SK-N-SH (cell line): ENCODE data around the gene RAMP1. TPM values are rescaled to one million over a fixed set of nuclear protein-coding genes. Genes with fewer than 3 reads are reported as not detected.

Experiments
- CTCF ChIA-PET: fragments of 300-600, 350-600 bp; formaldehyde crosslinking; extraction: SDS; loops from one replicate; lab custom pipeline; 2021; lab: Yijun Ruan, JAX
- POLR2A ChIA-PET: fragments of 350-600 bp; sonication (Branson Sonifier 250); formaldehyde crosslinking; extraction: SDS; loops from one replicate; lab custom pipeline; 2020; ENCODE audit warnings: antibody characterized with exemption, inconsistent platforms; lab: Yijun Ruan, JAX
- DNase-seq: peaks from one replicate; pipeline ENCODE4 v3.0.0; 2012
- H2AFZ ChIP-seq: fragments of 200-600 bp; sonication (generic); 2 replicates; pipeline ENCODE4 v1.8.1; 2016; ENCODE audit warnings: antibody characterized with exemption, mild to moderate bottlenecking, low read depth
- H3F3A ChIP-seq: fragments of 200-600 bp; sonication (generic); replicated peaks from 2 replicates; pipeline ENCODE3; 2016; ENCODE audit warnings: antibody characterized with exemption, mild to moderate bottlenecking; ENCODE audit not compliant: insufficient read depth
- H3K27ac ChIP-seq, 2 experiments: fragments of 200-500 bp in 1 of 2; fragments of 200-600 bp in 1 of 2; sonication (Bioruptor generic) in 1 of 2; sonication (generic), shearing (Covaris generic) in 1 of 2; 2 replicates each; pipeline versions ENCODE4 v1.5.1 to v1.6.1; 2014 to 2016; ENCODE audit warnings: low read depth in 2 of 2, inconsistent platforms in 1 of 2, low read length in 1 of 2, mild to moderate bottlenecking in 1 of 2, mixed read lengths in 1 of 2
- H3K27me3 ChIP-seq: fragments of 200-600 bp; sonication (generic), shearing (Covaris generic); 2 replicates; pipeline ENCODE4 v1.6.1; 2016; ENCODE audit warnings: mixed run types; ENCODE audit not compliant: insufficient read depth
- H3K36me3 ChIP-seq, 2 experiments: fragments of 200-500 bp in 1 of 2; fragments of 200-600 bp in 1 of 2; sonication (Bioruptor generic) in 1 of 2; sonication (generic) in 1 of 2; replicated peaks in 1 of 2; 2 replicates each; pipeline versions ENCODE3 to v1.5.1; 2014 to 2016; ENCODE audit warnings: low read length in 1 of 2, mild to moderate bottlenecking in 1 of 2; ENCODE audit not compliant: insufficient read depth in 2 of 2, control insufficient read depth in 1 of 2
- H3K4me1 ChIP-seq, 2 experiments: fragments of 200-500 bp in 1 of 2; fragments of 200-600 bp in 1 of 2; sonication (Bioruptor generic) in 1 of 2; sonication (generic), shearing (Covaris generic) in 1 of 2; 2 replicates each; pipeline versions ENCODE4 v1.5.1 to v1.6.1; 2014 to 2016; ENCODE audit warnings: low read depth in 1 of 2, low read length in 1 of 2, mixed run types in 1 of 2; ENCODE audit not compliant: insufficient read depth in 2 of 2, control insufficient read depth in 1 of 2
- H3K4me2 ChIP-seq: fragments of 200-600 bp; sonication (generic), shearing (Covaris generic); 2 replicates; pipeline ENCODE4 v1.6.1; 2017; ENCODE audit warnings: mixed run types
- H3K4me3 ChIP-seq, 2 experiments: fragments of 200-500 bp in 1 of 2; fragments of 200-600 bp in 1 of 2; sonication (Bioruptor generic) in 1 of 2; sonication (generic), shearing (Covaris generic) in 1 of 2; 2 replicates each; pipeline versions ENCODE4 v1.5.1 to v1.8.1; 2014 to 2016; ENCODE audit warnings: low read depth in 2 of 2, inconsistent platforms in 1 of 2, low read length in 1 of 2, mild to moderate bottlenecking in 1 of 2, mixed read lengths in 1 of 2, moderate library complexity in 1 of 2
- H3K79me2 ChIP-seq: fragments of 200-600 bp; sonication (generic); 2 replicates; pipeline ENCODE4 v1.8.1; 2017; ENCODE audit warnings: mild to moderate bottlenecking; ENCODE audit not compliant: insufficient read depth
- H3K9ac ChIP-seq: fragments of 200-600 bp; sonication (generic); 2 replicates; pipeline ENCODE4 v1.6.1; 2017; ENCODE audit warnings: mixed run types
- H3K9me2 ChIP-seq: fragments of 200-600 bp; sonication (generic); 2 replicates; pipeline ENCODE4 v1.6.1; 2017; ENCODE audit warnings: mixed run types
- H3K9me3 ChIP-seq: fragments of 200-600 bp; sonication (generic); 2 replicates; pipeline ENCODE4 v1.6.1; 2017; ENCODE audit warnings: mixed run types, mild to moderate bottlenecking, moderate library complexity
- H4K20me1 ChIP-seq: fragments of 200-600 bp; sonication (generic); 2 replicates; pipeline ENCODE4 v1.6.1; 2017; ENCODE audit warnings: mild to moderate bottlenecking, mixed run types; ENCODE audit not compliant: insufficient read depth
- CHD2 ChIP-seq: fragments of 150-350 bp; IDR thresholded peaks from 2 replicates; pipeline ENCODE4 v1.6.1; 2018; ENCODE audit warnings: low read length; ENCODE audit not compliant: partially characterized antibody
- EP300 ChIP-seq, 2 experiments: IDR thresholded peaks; 2 replicates each; pipeline versions ENCODE4 v1.4.0 to v1.6.1; 2012; ENCODE audit warnings: borderline replicate concordance in 1 of 2, low read depth in 1 of 2, low read length in 1 of 2
- EZH2phosphoT487 ChIP-seq: fragments of 200-600 bp; sonication (generic); IDR thresholded peaks from 2 replicates; pipeline ENCODE4 v1.6.1; 2017; ENCODE audit warnings: low read depth, mixed run types, mild to moderate bottlenecking, antibody characterized with exemption, moderate library complexity, borderline replicate concordance
- FOSL2 ChIP-seq: IDR thresholded peaks from 2 replicates; pipeline ENCODE4 v1.4.0; 2012; ENCODE audit warnings: low read depth, mild to moderate bottlenecking, moderate library complexity, borderline replicate concordance
- FOXJ3 ChIP-seq: sonication (generic); formaldehyde crosslinking; IDR thresholded peaks from 2 replicates; pipeline ENCODE4 v1.5.1; 2020; ENCODE audit warnings: mild to moderate bottlenecking, missing genetic modification reagents
- FOXM1 ChIP-seq: IDR thresholded peaks from 2 replicates; pipeline ENCODE4 v1.4.0; 2012; ENCODE audit warnings: low read depth, mild to moderate bottlenecking
- GABPA ChIP-seq: IDR thresholded peaks from 2 replicates; pipeline ENCODE4 v1.4.0; 2012; ENCODE audit warnings: low read depth, mild to moderate bottlenecking
- GATA2 ChIP-seq: sonication (generic); formaldehyde crosslinking; IDR thresholded peaks from 2 replicates; pipeline ENCODE4 v1.5.0; 2020; ENCODE audit warnings: mild to moderate bottlenecking, missing genetic modification reagents
- JUND ChIP-seq: IDR thresholded peaks from 2 replicates; pipeline ENCODE4 v1.4.0; 2012
- MEF2A ChIP-seq: IDR thresholded peaks from 2 replicates; pipeline ENCODE4 v1.4.0; 2012; ENCODE audit warnings: low read depth, borderline replicate concordance
- NFIC ChIP-seq: IDR thresholded peaks from 2 replicates; pipeline ENCODE4 v1.4.0; 2012; ENCODE audit warnings: borderline replicate concordance
- NRF1 ChIP-seq: IDR thresholded peaks from 2 replicates; pipeline ENCODE4 v1.6.1; 2012; ENCODE audit warnings: low read depth, mild to moderate bottlenecking, low read length
- PBX3 ChIP-seq: IDR thresholded peaks from 2 replicates; pipeline ENCODE4; 2012
- RAD21 ChIP-seq: IDR thresholded peaks from 2 replicates; pipeline ENCODE4 v1.6.1; 2012; ENCODE audit warnings: mild to moderate bottlenecking, low read length
- SIN3A ChIP-seq: IDR thresholded peaks from 2 replicates; pipeline ENCODE4 v1.6.1; 2012; ENCODE audit warnings: low read depth, mild to moderate bottlenecking, low read length, moderate library complexity, borderline replicate concordance
- SMC3 ChIP-seq: IDR thresholded peaks from 2 replicates; pipeline ENCODE4 v1.6.1; 2012; ENCODE audit warnings: low read depth, low read length, improper control_type of control experiment
- USF2 ChIP-seq: fragments of 150-350 bp; IDR thresholded peaks from 2 replicates; pipeline ENCODE4 v1.6.1; 2017; ENCODE audit warnings: antibody characterized with exemption, low read length, low read depth, borderline replicate concordance
- YY1 ChIP-seq: IDR thresholded peaks from 2 replicates; pipeline ENCODE4 v1.4.0; 2012; ENCODE audit warnings: low read depth, mild to moderate bottlenecking
- WGBS: methylation state at CpG from one replicate; pipeline ENCODE4 v1.1.6; 2017; ENCODE audit warnings: low lambda C conversion rate; 5-methylcytosine and 5-hydroxymethylcytosine counted together
- polyA plus RNA-seq, 3 experiments: library from polyadenylated mRNA; depleted of rRNA; stranded (reverse); fragments of >200 nt; gene quantifications; 2 replicates each; pipeline ENCODE4 v1.2.3, GENCODE V29; 2012

The RAMP1 gene
- polyA plus RNA-seq, 1 of the 3 experiments (the other 2 are of a cell fraction) = 27.9 TPM

GRCh38 chr2:237874585-237875161 lies 15.2 kb downstream of the RAMP1 start (continued):
- 0 out of 2 replicates have a peak, but pooled peaks have one; percentile 49 for TF ChIP-seq NFIC
- TF ChIP-seq EP300 (IDR thresholded peaks at IDR 0.05; ENCODE audit: borderline replicate concordance in 1 of 2, low read depth in 1 of 2, low read length in 1 of 2) = peak in 1 of 2 experiments; percentile 39; a peak in 1 of 4 replicates
- TF ChIP-seq EZH2phosphoT487 = no peak
- peak; percentile 66; the same call in 1 of the 2 replicates for TF ChIP-seq YY1
- TF ChIP-seq GATA2 (CRISPR knock-in tag) = no peak
- no peak for TF ChIP-seq SIN3A
- TF ChIP-seq NRF1 = no peak
- no peak for TF ChIP-seq FOXM1
- TF ChIP-seq RAD21 = no peak
- no peak for TF ChIP-seq MEF2A

- CTCF ChIA-PET = interaction anchor here (0.6 to 2.7 kb wide), 5 partner anchors 9 to 389 kb away, joined by 3 to 9 read pairs (median 4); no protein-coding TSS in a partner anchor
- TF ChIP-seq SMC3 (no peak), FOSL2 (no peak), MEF2A (no peak), FOXJ3 (no peak), SIN3A (no peak), GATA2 (CRISPR knock-in tag) (no peak), PBX3 (no peak), RAD21 (no peak), NRF1 (no peak), GABPA (no peak), CHD2 (no peak), EP300 (IDR thresholded peaks at IDR 0.05; ENCODE audit: borderline replicate concordance in 1 of 2, low read depth in 1 of 2, low read length in 1 of 2) (no peak), USF2 (no peak), JUND (no peak)
- peaks cover 13 to 88% of the 10 kb centered on the region in 2 experiments; a peak in 3 of 4 replicates for H3K4me1 ChIP-seq
- no peak for DNase-seq
- 93% methylated on average over 10 of the region's 16 CpGs for WGBS
- no peaks in the 10 kb centered on the region for H3K79me2 ChIP-seq
- no peaks in the 10 kb centered on the region for H3F3A ChIP-seq
- peak overlapping the region; percentile 64 to 67; a peak in 2 of 4 replicates for H3K27ac ChIP-seq
- H2AFZ ChIP-seq = no peak overlapping the region
- POLR2A ChIA-PET = interaction anchor here (1.0 to 3.6 kb wide), 2 partner anchors 9 to 10 kb away, joined by 4 to 18 read pairs; no protein-coding TSS in a partner anchor
- no peaks in the 10 kb centered on the region for H3K9me2 ChIP-seq
- no peaks in the 10 kb centered on the region for H4K20me1 ChIP-seq
- no peak overlapping the region for H3K4me3 ChIP-seq
- peaks cover 0 to 1% of the 10 kb centered on the region in 2 experiments for H3K36me3 ChIP-seq
- 0 out of 2 replicates have a peak overlapping the region, but pooled peaks have one; percentile 36 for H3K9ac ChIP-seq
- H3K9me3 ChIP-seq = no peaks in the 10 kb centered on the region
- H3K4me2 ChIP-seq = peak overlapping the region; percentile 49
- H3K27me3 ChIP-seq = no peaks in the 10 kb centered on the region
Observed at GRCh38 chr2:237875256-237876060, 16.0 kb downstream of the RAMP1 start.
